Fibroblast of mammary gland (primary cell): ENCODE results near the gene TUBAL3.

Source experiments
- DNase-seq: peaks from one replicate; pipeline ENCODE4 v3.0.0-alpha.2; 2010; ENCODE audit warnings: low read depth
- H3K4me3 ChIP-seq: 2 replicates; pipeline ENCODE4 v1.5.1; 2011; ENCODE audit warnings: low read depth, mild to moderate bottlenecking, low read length, moderate library complexity; ENCODE audit not compliant: control insufficient read depth
- TF ChIP-seq, protein P1 (sequence below): conservative IDR thresholded peaks from 2 replicates; pipeline ENCODE4 v1.5.1; 2011; ENCODE audit warnings: low read depth, low read length, inconsistent platforms; ENCODE audit not compliant: control insufficient read depth, insufficient read depth

Gene TUBAL3

DNA sequence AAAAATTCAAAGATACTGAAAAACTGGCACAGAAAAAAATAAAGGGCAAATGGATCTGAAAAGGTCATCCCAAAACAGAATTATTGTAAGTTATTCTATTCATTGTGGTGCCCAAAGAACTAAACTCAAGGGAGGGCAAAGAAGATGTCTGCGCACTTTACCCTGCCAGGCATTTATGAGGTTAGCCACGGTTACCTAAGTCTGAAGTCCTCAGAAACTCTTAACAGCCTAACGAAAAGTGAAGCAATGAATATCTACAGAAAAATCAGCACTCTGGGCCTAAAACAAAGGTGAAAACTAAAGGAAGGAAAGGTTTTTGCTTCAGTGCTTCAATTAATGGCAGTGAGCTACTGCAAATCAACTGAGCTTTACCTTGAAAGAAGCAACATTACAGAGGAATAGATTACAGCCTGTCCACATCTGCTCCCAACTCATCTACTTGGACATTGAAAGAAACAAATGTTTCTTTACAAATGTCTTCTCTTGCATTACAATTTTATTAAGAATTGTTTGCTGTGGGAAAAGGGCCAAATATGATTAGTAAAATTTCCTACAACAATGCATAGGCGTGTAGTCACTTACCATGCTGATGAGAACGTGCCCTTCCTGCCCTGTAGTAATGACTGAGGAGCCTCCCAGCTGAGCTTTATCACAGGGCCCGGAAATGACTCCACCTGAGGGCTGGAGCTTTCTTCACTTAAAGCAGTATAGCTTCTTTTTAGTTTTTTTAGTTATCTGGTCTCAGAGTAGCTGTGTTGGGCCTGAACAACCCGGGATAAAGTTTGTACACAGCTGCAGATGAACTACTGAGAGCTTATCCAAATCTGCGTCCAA, at the start of gene TUBAL3:
Gene TUBAL3 (minus strand): TSS at position 621 of the 834 bp plus-strand sequence. CDS start 36 bp downstream, at position 585.
- no peak within 1 kb of the TSS for H3K4me3 ChIP-seq
- DNase-seq, result no peak
- TF ChIP-seq, protein P1, sequence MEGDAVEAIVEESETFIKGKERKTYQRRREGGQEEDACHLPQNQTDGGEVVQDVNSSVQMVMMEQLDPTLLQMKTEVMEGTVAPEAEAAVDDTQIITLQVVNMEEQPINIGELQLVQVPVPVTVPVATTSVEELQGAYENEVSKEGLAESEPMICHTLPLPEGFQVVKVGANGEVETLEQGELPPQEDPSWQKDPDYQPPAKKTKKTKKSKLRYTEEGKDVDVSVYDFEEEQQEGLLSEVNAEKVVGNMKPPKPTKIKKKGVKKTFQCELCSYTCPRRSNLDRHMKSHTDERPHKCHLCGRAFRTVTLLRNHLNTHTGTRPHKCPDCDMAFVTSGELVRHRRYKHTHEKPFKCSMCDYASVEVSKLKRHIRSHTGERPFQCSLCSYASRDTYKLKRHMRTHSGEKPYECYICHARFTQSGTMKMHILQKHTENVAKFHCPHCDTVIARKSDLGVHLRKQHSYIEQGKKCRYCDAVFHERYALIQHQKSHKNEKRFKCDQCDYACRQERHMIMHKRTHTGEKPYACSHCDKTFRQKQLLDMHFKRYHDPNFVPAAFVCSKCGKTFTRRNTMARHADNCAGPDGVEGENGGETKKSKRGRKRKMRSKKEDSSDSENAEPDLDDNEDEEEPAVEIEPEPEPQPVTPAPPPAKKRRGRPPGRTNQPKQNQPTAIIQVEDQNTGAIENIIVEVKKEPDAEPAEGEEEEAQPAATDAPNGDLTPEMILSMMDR, result no peak

DNA sequence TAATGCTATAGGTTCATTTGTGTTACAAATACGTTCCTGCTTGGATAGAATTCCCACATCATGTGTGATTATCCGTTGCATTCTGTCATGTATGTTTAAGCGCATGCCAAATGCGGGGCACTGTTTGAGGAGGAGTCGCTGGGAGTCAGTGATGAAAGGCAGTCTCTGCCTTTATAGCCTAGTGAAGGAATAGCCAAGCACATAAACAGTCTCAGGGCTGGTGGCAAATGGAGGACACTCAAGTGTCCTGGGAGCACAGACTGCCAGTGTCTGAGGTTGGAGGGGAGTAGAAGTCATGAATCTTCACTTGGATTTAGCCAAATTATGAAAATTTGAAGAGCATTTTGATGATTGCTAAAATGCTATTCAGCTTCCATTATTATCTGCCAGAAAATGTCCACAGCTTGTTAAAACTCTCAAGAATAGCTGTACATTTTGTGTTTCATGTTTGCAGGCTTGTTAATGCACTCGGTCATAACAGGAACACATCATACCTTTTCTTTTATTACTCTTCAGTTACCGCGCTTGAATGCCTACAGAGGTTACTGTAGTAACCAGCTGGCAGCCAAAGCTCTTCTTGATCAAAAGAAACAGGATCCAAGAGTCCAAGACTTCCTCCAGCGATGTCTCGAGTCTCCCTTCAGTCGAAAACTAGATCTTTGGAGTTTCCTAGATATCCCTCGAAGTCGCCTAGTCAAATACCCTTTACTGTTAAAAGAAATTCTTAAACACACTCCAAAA, 49.3 kb upstream of the TUBAL3 start:
- TF ChIP-seq, protein P1, result no peak
- no peak overlapping the region for H3K4me3 ChIP-seq

DNA sequence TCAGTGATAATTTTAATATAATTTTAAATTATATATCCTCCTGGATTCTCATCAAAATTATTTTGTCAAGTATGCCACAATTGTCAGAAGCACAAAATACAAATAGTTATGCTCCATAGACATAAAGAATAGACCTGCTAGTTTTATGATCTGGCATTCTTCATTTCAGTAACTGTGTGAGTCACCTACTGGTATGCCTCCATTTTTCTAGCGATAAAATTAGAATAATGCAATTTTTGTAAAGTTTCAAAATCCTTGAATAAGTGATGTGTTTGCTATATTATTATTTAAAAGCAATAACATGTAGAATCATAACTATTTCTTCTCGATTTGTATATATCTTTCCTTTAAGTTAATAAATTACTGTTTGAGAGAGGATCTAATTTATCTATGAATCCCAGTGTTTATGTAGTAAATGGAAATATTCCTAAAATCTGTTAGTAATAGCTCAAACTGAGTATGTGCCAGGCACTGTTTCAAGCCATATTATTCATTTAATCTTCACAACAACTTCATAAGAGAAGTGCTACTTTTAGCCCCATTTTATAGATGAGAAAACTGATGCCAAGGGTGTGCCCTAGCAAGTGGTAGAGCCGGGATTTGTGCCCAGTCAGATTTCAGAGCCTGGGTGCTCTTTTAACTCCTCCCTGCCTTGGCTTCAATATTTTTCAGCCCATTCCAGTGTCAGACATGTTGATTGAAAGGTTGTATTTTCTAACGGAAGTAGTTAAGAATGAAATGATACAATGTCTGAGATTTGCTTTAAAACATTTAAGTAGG, 46.2 kb upstream of the TUBAL3 start:
- no peak for DNase-seq
- H3K4me3 ChIP-seq, result no peak overlapping the region
- TF ChIP-seq, protein P1, result no peak

More for the DNA sequence above, 49.3 kb upstream of the TUBAL3 start:
- no peak for DNase-seq

DNA sequence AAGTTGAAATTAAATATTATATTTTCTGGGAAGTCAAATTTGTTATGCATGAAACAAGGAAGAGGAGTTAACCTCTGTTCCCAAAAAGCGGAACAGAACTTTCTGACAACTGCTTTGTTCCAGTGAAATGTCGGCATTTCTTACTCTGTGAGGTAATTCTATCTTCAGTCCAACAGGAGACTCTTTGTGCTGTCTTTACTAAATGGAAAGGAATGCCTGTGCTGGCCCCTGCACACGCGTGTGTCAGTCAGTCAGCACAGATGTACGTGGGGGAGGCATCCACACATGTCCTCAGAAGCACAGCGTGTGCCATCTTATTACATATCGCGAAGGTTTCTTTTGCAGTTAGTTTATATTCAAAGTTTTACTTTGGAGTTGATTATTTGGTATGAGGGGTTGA, 45.2 kb upstream of the TUBAL3 start:
- no peak overlapping the region for H3K4me3 ChIP-seq

DNA sequence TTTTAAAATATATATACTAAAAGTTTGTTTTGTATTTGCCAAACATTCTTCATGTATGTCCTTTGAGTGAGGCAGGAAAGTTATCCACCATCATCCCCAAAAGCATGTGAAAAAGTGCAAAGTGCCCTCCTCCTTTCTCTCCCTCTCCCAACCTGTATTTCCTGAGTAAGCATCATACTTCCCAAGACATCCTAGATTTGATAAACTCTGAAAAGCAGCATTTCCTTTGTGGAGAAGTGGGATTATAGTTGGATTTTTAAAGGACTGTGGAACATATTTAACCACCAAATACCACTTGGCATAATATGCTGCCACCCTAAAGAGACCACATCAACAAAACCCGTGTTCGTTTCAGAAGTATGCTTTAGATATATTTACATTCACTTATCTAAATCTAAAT, 44.6 kb upstream of the TUBAL3 start:
- no peak for DNase-seq
- TF ChIP-seq, protein P1, result no peak
- H3K4me3 ChIP-seq, result peak overlapping the region; percentile 20

More for the DNA sequence above, 45.2 kb upstream of the TUBAL3 start:
- DNase-seq, result peak; percentile 84
- TF ChIP-seq, protein P1, result peak; percentile 21

DNA sequence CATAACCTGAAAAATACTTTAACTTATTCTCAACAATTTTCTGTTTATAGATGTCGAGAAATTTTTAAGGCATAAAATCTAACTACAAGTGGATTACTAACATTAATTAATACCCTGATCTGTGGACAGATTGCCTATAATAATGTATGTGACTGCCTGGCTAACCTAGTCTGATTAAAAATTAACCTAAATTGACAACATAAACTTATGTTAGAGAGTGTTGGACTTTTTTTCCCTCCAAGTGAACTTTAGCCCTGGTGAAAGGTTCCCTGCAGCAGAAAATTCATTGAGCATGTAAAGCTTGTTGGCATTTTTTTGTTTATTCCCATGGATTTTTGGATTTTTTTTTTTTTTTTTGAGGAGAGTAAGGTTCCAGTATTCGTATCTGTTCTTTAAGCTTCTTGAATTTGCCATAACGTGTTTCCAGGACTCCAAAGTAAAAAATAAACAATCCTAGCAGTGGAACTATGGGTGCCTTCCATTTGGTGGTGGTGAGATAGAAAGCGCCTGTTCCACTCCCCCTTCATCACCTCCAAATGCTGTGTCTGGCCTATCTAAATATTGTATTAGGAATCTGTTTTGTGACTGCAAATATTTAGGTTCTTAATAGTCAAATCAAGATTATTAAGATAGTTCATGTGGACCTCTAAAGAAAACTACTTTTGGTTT, 43.8 kb upstream of the TUBAL3 start:
- no peak for DNase-seq
- peak overlapping the region; percentile 3 for H3K4me3 ChIP-seq
- TF ChIP-seq, protein P1, result no peak
